ENCODE measurements around the gene SDF2. TPM values are rescaled to one million over a fixed set of nuclear protein-coding genes. Genes with fewer than 3 reads are reported as not detected.

Gene SDF2, protein sequence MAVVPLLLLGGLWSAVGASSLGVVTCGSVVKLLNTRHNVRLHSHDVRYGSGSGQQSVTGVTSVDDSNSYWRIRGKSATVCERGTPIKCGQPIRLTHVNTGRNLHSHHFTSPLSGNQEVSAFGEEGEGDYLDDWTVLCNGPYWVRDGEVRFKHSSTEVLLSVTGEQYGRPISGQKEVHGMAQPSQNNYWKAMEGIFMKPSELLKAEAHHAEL
- 47.8 TPM for polyA plus RNA-seq (2013, experiment 1 of 2)
- polyA plus RNA-seq (2013, experiment 2 of 2): 48.3 TPM

DNA sequence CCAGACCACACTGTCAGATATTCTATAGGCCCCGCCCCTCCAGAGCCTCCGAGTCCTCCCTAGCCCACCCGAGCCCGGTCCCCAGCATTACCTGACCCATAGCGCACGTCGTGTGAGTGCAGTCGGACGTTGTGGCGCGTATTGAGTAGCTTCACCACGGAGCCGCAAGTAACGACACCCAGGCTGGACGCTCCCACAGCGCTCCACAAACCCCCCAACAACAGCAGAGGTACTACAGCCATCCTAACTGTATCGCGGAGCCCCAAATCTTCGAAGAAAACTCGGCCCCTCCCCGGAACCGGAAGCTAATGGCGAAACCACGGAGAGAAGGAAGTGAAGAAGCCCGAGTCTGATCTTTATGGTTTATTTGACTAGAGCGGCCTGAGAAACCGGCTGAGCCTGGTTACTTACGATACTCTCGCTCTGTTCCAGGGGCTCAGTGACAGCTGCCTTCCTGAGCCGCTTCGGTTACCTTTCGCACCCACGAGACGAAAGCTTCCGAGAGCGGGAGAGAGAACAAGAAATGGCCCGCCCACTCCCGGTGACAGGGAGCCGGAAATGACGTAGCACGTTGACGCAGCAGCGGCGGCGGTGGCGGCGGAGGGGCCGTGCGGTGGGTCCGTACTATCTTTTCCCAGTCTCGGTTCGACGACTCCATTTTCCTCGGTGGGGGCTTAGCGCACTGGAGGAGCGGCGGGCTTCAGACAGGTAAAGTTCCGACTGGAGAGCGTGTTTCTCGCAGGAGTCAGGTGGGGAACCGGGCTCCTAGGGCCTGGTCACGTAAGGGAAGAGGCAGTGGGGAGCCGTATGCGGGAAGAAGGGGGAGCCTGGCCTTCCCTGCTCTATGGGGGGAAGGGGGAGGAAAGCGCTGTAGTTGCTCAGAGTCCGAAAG, at the start of gene SDF2, which contains the start of gene SUPT6H:
Gene SDF2 (minus strand): TSS at position 272 of the 892 bp plus-strand sequence. CDS start 30 bp downstream, at position 242.
Gene SUPT6H (plus strand): TSS at position 571 of the 892 bp plus-strand sequence. CDS start 11,197 bp downstream, outside the sequence.
- peaks cover 4% of the 10 kb centered on the region for H3K36me3 ChIP-seq (ENCODE audit: control insufficient read depth, insufficient read depth, low read length)
- peaks cover 5% of the 10 kb centered on the region for H3K4me1 ChIP-seq (ENCODE audit: control insufficient read depth, low read depth, low read length)
- peak within 1 kb of the TSS; percentile 96 for H3K9ac ChIP-seq (ENCODE audit: low read length)
- peak within 1 kb of the TSS; percentile 94 for H3K27ac ChIP-seq (ENCODE audit: low read depth, low read length)
- H3K18ac ChIP-seq (ENCODE audit: low read length): peak within 1 kb of the TSS; percentile 91
- H3K27me3 ChIP-seq (ENCODE audit: insufficient read depth, low read length, poor library complexity): no peaks in the 10 kb centered on the region
- peak within 1 kb of the TSS; percentile 66 for H3K23ac ChIP-seq (ENCODE audit: low read length)
- H3K56ac ChIP-seq (ENCODE audit: low read length): peak within 1 kb of the TSS; percentile 100
- H2BK15ac ChIP-seq (replicated peaks; ENCODE audit: low read depth): no peak within 1 kb of the TSS
- peak within 1 kb of the TSS; percentile 97 for H2BK5ac ChIP-seq (ENCODE audit: low read length)
- H2BK120ac ChIP-seq (ENCODE audit: low read depth, low read length): peak within 1 kb of the TSS; percentile 46
- no CpG with 5 or more reads among the region's 66 CpGs for WGBS (ENCODE audit: extremely low coverage, insufficient coverage, low lambda C conversion rate)
- peak within 1 kb of the TSS; percentile 91 for H4K5ac ChIP-seq (ENCODE audit: low read length)
- H4K8ac ChIP-seq (ENCODE audit: low read depth, low read length): peak within 1 kb of the TSS; percentile 100
- DNase-seq: peak; percentile 93
- peak within 1 kb of the TSS; percentile 76 for H3K4ac ChIP-seq (ENCODE audit: low read depth, low read length)
- H3K4me2 ChIP-seq (ENCODE audit: low read length): peak within 1 kb of the TSS; percentile 94
- H2AK5ac ChIP-seq (ENCODE audit: low read length): no peak within 1 kb of the TSS
- H3K79me1 ChIP-seq (ENCODE audit: low read length): peaks cover 31% of the 10 kb centered on the region
- H3K79me2 ChIP-seq (ENCODE audit: control insufficient read depth, insufficient read depth, low read length): peaks cover 53% of the 10 kb centered on the region
- H3K4me3 ChIP-seq (ENCODE audit: low read length): peak within 1 kb of the TSS; percentile 99

DNA sequence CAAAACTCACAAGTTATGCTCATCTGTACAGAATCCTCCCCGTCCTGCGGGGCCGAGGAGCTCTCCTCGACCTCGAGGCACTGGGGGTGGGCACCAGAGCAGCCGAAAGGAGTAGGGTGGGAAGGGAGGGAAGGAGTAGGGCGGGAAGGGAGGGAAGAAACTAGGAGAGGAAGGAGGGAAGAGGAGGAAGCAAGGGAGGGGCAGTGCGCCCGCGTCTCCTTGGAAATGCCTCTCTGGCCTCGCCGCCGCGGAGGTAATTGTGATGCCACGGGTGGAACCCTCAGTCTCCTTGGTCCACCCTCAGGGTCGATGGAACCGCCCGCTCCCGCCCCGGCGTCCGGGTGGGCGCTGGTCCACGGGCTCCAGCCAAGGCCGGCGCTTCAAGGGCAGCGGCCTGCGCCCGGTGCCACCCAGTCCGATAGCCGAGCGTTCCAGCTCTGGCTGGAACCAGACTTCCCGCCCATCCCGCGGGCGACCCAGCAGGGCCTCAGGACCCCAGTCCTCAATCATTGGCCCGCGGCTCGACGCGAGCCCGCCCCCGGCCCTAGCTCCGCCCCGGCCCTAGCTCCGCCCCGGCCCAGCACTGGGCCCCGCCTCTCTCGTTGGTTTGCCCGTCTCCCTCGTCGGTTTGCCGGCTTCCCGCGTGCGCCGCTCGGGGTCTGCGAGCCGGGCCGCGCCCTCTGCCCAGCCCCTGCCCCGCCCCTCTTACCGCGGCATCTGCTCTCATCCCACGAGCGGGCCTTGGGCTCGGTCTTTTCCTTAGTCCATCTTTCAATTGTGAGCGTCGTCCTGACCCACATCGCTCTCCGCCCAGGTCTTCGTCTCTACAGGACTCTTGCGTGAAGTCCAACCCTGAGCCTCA, 49.4 kb upstream of the SDF2 start:
- Histone ChIP-seq H3K36me3 (ENCODE audit: control insufficient read depth, insufficient read depth, low read length) (peaks cover 11% of the 10 kb centered on the region), H2BK15ac (replicated peaks; ENCODE audit: low read depth) (no peak overlapping the region), H2BK120ac (ENCODE audit: low read depth, low read length) (no peak overlapping the region), H2BK5ac (ENCODE audit: low read length) (peak overlapping the region; percentile 88), H4K8ac (ENCODE audit: low read depth, low read length) (no peak overlapping the region), H3K56ac (ENCODE audit: low read length) (peak overlapping the region; percentile 96), H3K4me3 (ENCODE audit: low read length) (peak overlapping the region; percentile 61), H3K27ac (ENCODE audit: low read depth, low read length) (peak overlapping the region; percentile 97), H3K18ac (ENCODE audit: low read length) (peak overlapping the region; percentile 69), H3K79me2 (ENCODE audit: control insufficient read depth, insufficient read depth, low read length) (peaks cover 11% of the 10 kb centered on the region), H3K27me3 (ENCODE audit: insufficient read depth, low read length, poor library complexity) (no peaks in the 10 kb centered on the region), H3K23ac (ENCODE audit: low read length) (no peak overlapping the region), H3K9ac (ENCODE audit: low read length) (peak overlapping the region; percentile 83), H3K79me1 (ENCODE audit: low read length) (peaks cover 19% of the 10 kb centered on the region), H3K4me2 (ENCODE audit: low read length) (peak overlapping the region; percentile 52), H3K4ac (ENCODE audit: low read depth, low read length) (peak overlapping the region; percentile 76), H3K4me1 (ENCODE audit: control insufficient read depth, low read depth, low read length) (peaks cover 6% of the 10 kb centered on the region), H4K5ac (ENCODE audit: low read length) (no peak overlapping the region), H2AK5ac (ENCODE audit: low read length) (peak overlapping the region; percentile 97)
- WGBS (ENCODE audit: extremely low coverage, insufficient coverage, low lambda C conversion rate): no CpG with 5 or more reads among the region's 74 CpGs
- peak; percentile 97 for DNase-seq

DNA sequence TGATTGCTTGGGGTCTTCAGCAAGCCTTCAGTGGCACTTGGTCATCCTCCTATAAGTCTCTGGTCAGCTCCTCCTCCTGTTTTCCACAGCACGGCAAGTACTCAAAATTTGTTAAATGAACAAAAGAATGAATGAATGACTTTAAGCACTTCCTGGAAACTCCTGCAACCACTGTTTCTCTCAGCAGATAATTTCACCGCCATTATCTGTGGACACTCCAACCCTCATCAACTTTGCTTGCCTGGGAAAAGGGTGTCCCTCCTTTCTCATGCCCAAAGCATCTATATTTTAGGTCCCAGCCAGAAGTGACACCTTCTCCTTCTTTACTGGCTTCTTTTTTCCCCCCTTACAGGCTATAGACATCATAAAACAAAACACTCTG, 45.6 kb upstream of the SDF2 start:
- Histone ChIP-seq H2AK5ac (ENCODE audit: low read length) (no peak overlapping the region), H3K4me1 (ENCODE audit: control insufficient read depth, low read depth, low read length) (peaks cover under 1% of the 10 kb centered on the region), H3K4me3 (ENCODE audit: low read length) (no peak overlapping the region), H3K9ac (ENCODE audit: low read length) (no peak overlapping the region), H3K23ac (ENCODE audit: low read length) (no peak overlapping the region), H3K79me1 (ENCODE audit: low read length) (peaks cover 4% of the 10 kb centered on the region), H3K27ac (ENCODE audit: low read depth, low read length) (no peak overlapping the region), H2BK120ac (ENCODE audit: low read depth, low read length) (no peak overlapping the region), H3K4ac (ENCODE audit: low read depth, low read length) (no peak overlapping the region), H3K36me3 (ENCODE audit: control insufficient read depth, insufficient read depth, low read length) (peaks cover 2% of the 10 kb centered on the region), H3K18ac (ENCODE audit: low read length) (no peak overlapping the region), H4K8ac (ENCODE audit: low read depth, low read length) (no peak overlapping the region), H3K4me2 (ENCODE audit: low read length) (no peak overlapping the region), H3K79me2 (ENCODE audit: control insufficient read depth, insufficient read depth, low read length) (peaks cover 2% of the 10 kb centered on the region), H2BK15ac (replicated peaks; ENCODE audit: low read depth) (no peak overlapping the region), H3K56ac (ENCODE audit: low read length) (no peak overlapping the region), H2BK5ac (ENCODE audit: low read length) (no peak overlapping the region), H4K5ac (ENCODE audit: low read length) (no peak overlapping the region), H3K27me3 (ENCODE audit: insufficient read depth, low read length, poor library complexity) (no peaks in the 10 kb centered on the region)
- DNase-seq: no peak
- WGBS (ENCODE audit: extremely low coverage, insufficient coverage, low lambda C conversion rate): no CpG with 5 or more reads among the region's 2 CpGs

DNA sequence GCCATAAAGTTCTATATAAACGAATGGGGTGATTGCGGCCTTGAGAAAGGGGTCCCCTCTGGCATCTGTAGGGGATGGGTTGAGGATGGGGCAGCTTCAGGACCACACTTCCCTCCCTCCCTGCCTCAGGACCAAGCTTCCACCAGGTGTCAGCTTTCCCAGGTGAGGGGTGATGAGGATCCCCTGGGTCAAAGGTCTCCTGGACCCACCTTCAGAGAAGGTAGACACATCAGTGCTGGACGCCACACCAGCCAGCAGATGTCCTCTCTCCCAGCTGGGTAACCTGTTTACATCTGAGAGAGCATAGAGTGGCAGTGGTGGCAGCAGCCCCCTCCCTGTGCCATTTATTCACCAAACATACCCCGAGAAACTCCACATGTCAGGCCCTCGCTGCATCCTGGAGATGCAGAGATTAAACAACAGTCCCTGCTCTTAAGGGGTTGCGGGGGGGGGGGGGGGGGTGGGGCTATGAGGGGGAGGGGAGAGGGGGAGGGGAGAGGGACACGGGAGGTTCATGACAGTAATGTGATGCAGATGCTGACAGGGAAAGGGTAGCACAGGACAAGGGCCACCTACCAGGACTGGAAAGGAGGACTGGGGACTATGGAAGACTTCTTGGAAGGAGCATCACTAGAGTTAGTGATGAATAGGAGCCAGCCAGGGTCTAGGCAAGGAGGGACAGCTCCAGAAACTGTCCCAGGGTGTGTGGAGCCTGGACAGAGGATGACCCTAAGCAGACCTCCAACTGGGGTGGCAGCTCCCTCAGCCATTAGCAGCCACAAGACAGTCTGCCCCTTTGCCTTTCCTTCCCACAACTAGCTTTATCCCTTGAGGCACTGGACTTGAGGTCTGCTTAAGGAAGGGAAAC, 45.0 kb upstream of the SDF2 start:
- Histone ChIP-seq H3K9ac (ENCODE audit: low read length) (no peak overlapping the region), H3K27me3 (ENCODE audit: insufficient read depth, low read length, poor library complexity) (no peaks in the 10 kb centered on the region), H4K8ac (ENCODE audit: low read depth, low read length) (no peak overlapping the region), H3K36me3 (ENCODE audit: control insufficient read depth, insufficient read depth, low read length) (peaks cover 5% of the 10 kb centered on the region), H3K4ac (ENCODE audit: low read depth, low read length) (no peak overlapping the region), H3K23ac (ENCODE audit: low read length) (no peak overlapping the region), H2BK120ac (ENCODE audit: low read depth, low read length) (no peak overlapping the region), H3K79me1 (ENCODE audit: low read length) (peaks cover 4% of the 10 kb centered on the region), H3K4me3 (ENCODE audit: low read length) (no peak overlapping the region), H3K18ac (ENCODE audit: low read length) (no peak overlapping the region), H3K27ac (ENCODE audit: low read depth, low read length) (no peak overlapping the region), H2BK5ac (ENCODE audit: low read length) (no peak overlapping the region), H3K56ac (ENCODE audit: low read length) (no peak overlapping the region), H2BK15ac (replicated peaks; ENCODE audit: low read depth) (no peak overlapping the region), H3K4me1 (ENCODE audit: control insufficient read depth, low read depth, low read length) (no peaks in the 10 kb centered on the region), H2AK5ac (ENCODE audit: low read length) (no peak overlapping the region), H4K5ac (ENCODE audit: low read length) (no peak overlapping the region), H3K4me2 (ENCODE audit: low read length) (no peak overlapping the region), H3K79me2 (ENCODE audit: control insufficient read depth, insufficient read depth, low read length) (peaks cover 2% of the 10 kb centered on the region)
- DNase-seq: peak; percentile 37
- no CpG with 5 or more reads among the region's 7 CpGs for WGBS (ENCODE audit: extremely low coverage, insufficient coverage, low lambda C conversion rate)

All from mesendoderm (in vitro differentiated cells).